CD4-positive, alpha-beta T cell treated with Interferon alpha-2 for 1 hour (primary cell): ENCODE data around the gene GPATCH8.
"Not testable (repeated sequence)": the region's sequence is repeated elsewhere in the genome, so short reads cannot be mapped to it uniquely, and the experiment has no call there.

ENCODE experiments used
- DNase-seq, 2 donors: peaks; one replicate each; pipeline ENCODE4 v3.0.0-alpha.2; 2020 to 2022

Gene GPATCH8

DNA sequence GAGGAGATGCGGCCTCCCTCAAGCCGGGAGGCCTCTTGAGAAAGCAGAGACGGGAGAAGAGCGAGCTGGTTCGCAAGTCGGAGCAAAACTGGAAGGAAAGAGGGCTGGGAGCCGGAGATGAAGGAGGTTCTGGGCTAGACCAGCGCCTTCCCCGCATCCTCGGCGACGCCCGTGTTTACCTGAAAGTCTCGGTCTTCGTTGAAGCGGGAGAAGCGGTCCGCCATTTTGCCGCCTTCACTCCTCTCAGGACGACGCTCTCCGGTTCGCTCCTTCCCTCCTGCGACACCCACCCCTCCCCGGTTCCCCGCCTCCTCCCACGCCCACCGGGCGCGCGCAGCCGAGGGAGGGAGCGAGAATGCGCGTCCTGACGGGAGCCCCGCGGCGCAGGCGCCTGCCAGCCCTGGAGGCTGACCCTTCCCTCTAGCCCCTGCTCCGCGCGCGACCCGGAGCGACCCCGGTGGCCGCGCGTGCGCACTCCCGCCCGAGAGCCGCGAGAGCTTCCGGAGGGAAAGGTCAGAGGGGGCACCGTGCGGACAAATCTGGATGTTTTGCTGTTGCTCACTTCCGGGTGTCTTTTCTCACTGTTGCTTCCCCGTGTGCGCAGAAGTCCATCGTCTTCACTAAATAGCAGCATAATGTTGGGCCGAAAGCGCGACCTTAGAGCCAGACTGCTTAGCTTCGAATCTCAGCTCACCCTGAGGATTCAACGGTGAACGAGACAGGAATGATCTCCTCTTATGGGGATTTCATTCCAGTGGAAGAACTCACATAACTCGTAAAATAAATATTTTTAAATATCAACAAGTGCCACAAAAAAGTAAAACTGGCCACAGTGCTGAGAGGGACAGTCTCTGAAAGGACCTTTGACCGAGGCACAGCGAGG lies at the start of gene GPATCH8:
Gene GPATCH8, minus strand, starts transcription at position 260 of the 883 bp plus-strand sequence. Its CDS starts 36 bp downstream, at position 224.
- DNase-seq = peak; percentile 96 to 97

DNA sequence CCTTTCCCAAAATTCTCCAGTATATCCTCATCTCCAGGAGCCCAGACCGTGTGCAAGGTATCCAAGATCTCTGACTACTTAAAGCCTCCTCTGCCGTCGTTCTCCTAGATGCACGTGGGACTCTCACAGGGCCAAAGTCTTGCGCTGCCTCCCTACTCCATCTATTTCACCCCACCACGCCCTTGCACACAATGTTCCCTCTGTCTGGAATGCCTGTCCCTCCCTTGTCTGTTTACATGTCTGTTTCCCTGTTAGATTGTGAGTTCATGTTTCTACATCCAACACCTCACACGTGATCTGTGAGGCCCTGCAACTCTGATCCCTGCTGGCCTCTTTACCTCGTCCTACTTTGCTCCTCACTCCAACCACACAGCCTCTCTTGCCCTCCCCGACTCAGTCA lies 49.2 kb upstream of the GPATCH8 start:
- DNase-seq = no peak

DNA sequence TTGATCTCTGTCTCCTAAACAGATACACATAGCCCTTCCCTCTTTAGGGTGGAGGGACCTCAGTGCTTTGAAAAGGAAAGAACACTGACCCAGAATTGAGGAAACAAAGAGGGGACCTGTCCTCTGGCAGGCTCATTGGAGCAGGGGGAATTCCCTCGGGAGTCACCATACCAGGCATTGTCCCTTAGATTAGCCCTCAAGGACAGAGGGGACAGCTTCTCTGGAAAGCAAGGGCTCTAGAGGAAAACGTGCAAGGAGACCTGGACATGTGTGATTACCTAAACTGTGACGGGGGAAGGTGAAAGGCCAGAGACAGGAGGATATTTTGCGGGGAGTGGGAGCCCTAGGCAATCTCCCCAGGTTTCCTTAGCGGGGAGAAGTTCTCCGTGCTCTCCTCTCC lies 46.5 kb upstream of the GPATCH8 start:
- DNase-seq = no peak

DNA sequence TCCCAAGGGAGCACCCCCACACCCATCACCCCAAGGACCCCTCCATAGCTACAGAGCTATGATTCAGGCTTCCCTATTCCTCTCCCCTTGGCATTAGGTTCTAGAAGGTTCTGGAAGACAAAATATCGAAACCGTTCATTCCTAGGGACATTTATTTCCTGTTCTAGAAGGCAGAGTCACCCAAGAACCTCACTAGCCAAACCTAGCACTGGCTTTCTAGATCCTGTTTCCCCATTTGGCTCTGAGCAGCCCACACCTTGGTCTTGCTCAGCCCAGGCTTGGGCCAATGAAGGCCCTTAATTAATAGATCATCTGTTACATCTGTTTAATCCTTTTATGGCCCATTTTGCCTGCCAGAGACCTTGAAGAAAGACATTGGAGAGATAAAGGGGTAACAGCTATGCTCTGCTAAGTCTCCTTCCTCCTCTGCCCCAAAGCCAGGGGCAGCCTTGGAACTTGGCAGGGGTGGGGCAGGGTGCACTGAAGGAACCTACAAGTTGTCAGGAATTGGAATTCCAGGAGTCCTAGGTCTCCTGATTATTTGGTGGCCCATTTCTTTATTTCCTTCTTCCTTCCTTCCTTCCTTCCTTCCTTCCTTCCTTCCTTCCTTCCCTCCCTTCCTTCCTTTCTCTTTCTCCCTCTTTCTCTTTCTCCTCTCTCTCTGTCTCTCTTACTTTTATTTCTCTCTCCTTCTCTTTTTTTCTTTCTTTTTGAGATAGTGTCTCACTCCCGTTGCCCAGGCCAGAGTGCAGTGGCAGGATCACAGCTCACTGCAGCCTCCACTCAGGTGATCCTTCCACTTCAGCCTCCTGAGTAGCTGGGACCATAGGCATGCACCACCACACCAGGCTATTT lies 45.4 kb upstream of the GPATCH8 start:
- no peak for DNase-seq

DNA sequence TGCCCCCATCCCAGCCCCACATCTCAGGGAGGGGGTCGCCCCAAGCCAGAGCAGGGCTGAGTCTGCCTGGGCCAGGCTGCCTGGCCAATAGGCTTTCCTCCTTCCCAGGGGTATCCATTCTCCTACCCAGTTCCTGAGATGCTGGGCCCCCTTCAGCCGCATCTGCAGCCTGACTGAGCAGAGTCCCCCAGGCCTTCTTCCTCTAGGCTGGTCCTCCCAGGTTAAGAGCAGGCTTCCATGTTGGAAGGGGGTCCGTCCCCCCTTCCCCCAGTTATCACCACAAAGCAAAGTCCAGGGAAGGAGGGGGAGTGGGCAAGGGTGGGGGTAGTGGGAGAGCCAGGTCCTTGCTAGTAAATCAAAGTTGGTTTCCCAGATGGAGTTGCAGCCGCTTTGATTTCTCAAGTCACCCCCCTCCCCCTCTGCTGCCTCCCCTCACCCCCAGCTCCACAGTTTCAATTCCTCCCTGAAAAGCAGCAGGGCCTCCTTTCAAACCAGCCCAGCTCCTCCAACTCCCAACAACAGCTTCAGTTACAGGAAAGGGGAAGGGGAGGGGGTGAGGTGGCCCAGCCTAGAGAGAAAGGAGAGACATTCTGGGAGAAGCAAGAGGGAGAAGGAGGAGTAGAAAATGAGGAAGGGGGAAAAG lies 44.5 kb upstream of the GPATCH8 start:
- peak in 1 of 2 donors; percentile 41 for DNase-seq

DNA sequence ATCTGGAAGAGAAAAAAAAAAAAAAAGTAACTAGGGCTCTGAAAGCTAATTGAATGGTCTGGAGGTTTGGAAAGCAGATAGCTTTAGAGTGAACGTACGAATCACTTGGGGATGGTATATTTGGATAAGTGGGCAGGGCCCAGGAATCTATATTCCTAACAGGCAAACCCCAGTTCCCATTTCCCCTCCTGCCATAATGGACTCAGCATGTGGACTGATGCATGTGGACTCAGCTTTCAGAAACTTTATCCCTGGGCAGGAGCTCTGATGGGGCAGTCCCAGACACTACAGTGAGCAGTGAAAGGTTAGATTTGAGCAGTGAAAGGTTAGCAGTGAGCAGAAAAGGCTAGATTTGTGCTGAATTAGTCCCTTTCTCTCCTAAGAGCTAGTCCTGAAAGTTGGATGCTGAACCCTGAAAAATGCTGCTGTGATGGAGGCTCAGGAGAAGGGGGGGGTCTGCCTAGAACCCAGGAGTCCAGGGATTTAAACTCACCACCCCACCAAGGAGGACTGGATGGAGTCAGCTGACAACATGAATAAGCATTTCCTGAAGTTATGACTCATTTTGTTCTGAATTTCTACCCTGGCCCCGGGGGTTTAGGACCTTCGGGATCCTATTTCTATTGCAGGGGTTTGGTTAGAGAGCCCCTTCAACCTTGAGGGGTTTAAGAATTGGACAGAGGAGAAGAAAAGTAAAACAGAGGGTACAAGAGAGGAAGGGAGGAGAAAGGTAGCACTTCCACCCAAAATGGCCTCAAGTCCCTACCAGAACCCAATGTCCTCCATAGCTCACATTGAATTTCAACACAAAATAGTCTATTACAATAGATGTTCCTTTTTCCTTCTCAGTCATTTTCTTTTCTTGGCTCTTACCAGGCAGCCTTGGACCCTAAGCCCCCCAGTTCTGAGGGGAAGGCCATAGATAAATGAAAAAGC lies 43.7 kb upstream of the GPATCH8 start:
- no peak for DNase-seq

DNA sequence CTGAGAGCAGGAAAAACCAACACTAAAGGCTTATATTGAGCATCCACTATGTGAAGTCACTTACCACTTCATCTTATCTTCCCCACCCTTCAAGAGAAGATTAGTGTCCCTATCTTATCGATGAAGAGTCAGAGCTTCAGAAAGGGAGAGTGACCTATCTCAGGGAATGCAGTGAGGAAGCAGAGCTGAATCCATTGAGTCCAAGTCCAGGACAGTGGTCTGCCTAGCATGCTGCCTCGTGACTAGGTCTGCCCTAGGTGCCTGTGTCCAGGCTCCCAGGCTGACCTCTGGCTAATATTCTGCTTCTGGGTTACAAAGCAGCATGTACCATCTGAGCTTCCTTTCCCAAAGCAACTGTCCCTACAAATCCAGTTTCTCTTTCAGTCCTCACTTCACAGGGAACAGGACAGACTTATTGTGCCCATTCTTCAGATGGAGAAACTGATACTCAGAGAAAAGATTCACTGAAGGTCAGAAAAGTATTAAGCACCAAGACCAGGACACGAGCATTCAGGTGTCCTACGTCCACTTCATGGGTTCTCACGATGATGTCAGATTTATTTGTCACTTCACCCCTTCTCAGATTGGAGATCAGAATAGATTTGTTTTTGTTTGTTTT lies 40.8 kb upstream of the GPATCH8 start:
- no peak for DNase-seq

DNA sequence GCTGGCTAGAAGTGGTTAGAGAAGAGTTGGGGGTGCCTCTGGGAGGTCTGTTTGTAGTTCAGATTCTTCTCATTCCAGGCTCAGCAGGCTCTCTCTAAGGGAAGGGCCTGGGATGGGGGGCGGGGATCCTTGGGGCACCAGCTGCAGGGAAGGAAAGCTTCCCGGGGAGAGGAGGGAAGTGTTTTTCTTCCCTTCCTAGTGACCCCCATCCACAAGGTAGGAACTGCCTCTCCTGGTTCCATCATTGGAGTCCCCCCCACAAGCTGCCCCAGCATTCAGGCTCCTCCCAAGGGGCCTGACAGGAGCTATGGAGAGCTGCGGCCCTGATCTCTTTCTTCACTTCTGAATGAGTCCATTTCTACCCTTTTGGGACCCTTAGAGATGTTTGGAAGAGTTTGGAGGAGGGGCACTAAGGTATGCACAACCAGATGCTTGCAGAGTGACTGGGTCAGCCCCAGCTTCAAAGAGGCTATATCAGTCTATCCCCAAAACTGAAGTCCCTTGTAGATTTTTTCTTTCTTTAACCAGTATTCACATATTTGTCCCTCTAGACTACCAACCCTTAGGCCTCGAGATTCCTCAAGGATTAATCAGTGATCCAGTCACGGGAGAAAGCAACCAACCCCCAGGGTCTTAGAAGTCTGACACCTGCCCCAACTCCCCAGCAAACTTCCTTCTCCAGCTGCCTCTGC lies 40.2 kb upstream of the GPATCH8 start:
- no peak for DNase-seq

DNA sequence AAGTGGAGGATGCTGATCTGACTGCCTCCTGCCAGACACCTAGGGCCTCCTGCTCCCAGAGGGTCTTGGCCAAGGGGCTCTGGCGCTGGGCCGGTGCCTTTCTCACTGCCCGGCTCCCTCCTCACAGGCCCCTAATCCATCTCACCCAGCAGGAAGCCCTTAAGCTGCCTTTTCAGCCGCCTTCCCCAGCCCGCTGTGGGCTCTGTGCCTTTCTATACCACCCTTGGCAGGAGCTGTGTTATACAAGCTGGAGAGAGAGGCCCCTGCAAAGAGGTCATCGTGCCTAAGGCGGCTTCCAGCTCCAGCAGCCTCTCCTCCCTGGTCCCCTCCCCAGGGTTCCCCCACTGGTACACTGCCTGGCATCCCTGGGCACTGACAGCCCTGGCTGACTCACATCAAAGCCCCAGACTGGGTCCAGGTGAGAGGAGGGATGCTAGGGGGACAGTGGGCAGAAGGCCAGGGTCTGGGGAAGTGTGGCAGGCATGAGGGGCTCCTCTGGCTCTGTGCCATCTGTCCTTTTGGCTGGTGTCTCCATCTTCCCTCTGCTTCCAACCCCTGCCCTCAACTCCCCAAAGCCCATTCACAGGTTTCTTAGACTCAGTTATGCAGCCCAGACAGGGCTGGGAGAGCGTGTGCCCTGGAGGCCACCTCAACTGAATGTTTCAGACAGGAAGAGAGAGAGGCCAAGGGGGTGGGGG lies 38.8 kb upstream of the GPATCH8 start:
- no peak for DNase-seq

DNA sequence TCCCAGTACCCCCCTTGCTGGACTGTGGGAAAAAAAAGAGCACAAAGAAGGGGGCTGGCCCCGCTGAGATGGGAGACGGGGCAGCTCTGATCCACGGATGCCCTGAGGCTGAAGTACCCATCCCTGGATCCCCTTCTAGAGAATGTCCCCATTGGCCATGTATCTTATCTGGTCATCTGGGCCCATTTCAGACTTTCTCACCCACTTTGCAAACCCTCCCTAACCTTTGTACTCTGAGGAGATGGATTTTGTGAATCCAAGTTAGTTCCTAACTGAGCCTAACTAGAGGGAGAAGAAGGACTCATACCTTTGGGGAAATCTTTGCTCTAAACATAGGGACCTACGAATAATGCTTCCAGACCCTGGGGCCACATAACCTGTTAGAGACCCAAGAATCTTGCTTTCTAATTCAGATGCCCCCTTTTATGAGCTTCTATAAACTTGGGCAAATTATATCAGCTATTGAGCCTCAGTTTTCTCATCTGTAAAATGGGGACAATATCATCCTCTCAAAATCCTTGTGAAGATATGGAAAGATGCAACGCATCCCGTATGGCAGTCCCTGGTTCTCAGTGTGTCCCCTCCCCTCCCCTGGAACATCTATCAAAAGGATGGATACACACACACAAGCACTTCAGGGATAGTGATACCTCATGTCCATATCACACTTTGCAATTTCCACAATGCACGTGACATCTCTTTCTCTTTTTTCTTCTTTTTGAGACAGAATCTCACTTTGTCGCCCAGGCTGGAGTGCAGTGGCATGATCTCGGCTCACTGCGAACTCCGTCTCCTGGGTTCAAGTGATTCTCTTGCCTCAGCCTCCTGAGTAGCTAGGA lies 37.3 kb upstream of the GPATCH8 start:
- DNase-seq = no peak

DNA sequence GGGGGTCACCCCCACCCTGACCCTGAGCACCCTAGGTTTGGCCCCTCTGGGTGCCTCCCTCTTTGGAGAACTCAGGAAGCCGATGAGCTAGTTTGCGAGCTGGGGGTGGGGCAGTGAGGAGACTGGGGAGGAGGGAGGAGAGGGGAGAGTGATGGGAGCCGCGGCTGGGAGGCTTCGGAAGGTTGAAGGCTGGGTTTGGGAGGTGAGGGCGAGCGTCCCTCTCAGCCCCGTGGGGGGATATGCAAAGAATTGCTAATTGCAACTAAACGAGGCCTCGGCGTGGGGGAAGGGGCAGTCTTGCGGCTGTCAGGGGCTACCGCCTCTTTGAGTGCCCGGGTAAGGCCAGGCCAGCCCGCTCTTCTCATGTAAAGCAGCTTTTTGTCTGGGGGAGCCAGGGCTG lies 36.5 kb upstream of the GPATCH8 start:
- DNase-seq = no peak

DNA sequence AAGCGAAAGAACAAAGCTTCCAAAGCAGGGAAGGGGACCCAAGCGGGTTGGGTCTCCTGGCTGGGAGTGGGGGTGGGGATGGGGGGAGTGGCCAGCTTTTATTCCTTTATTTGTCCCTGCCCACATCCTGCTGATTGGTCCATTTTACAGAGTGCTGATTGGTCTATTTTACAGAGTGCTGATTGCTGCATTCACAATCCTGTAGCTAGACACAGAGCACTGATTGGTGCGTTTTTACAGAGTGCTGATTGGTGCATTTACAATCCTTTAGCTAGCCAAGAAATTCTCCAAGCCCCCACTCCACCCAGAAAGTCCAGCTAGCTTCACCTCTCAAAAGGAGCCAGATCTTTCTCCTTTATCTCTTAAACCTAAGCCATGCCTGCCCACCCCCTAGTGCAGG lies 34.7 kb upstream of the GPATCH8 start:
- DNase-seq = not testable (repeated sequence)

DNA sequence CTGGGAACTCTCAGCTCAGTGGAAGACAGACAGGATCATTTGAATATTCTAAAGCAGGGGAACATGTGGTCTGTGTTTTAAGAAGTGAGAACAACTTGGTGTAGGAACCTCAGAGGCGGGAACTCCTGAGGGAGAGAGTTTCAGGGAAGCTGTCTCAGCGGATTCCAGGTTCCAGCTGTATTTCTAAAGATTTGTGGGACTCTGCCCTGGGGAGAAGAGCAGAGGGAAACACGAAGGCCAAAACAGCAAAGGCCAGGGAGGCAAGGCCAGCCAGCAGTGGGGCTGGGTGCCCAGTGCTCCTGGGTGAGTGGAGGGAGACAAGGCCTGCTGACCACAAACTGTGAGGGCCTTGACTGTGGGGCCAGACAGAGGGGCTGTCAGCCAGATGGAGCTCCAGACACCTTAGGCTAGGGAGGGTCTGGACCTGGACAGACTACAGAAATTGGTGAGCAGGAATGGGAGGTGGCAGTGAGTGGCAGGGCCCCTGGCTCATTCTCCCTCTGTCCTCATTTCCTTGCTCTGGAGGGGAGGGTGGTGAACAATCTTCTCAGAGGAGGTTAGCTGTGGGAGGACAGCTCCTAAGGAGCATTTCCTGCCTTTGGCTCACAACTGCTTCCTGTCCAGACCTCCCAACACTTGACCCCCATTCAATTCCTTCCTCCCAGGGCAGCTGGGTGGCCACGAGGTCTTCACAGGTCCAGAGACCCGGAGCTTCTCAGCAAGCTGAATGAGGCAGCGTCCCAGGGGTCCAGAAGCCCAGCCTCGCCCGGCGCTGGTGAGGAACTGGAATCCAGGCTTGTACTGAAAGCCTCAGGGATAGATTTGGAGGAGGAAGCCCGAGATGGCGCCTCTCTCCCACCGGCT lies 33.1 kb upstream of the GPATCH8 start:
- DNase-seq = no peak

DNA sequence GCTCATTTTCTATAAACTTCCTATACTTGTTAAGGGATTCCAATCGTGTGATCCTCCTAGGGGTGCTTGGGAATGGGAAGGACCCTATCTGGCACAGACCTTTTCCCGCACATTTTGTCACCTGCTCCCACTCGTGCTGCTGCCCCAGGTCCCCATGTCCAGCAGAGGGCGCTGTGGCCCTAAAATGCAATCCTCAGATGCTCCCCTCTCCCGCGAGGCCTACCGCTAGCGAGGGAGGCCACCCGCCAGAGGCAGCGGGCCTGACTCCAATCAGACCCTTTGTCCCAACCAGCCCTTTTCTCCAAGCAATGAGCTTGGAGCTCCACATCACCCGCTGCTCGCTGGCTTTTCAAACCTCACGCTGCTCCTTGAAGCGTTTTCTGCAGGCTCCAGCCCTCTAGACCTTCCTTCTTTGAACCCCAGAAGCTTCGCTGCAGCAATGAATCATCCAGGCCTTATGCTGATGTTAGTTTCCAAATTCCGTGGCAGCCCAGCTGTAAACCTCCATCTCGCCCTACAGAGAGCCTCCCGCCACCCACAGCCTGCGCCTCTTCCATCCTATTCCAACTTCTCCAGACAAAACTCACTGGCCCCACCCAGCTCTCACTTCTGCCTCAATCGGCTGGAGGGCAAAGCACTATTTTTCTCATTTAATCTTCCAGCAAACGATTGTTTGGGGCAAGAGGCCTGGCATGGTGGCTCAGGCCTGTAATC lies 30.5 kb upstream of the GPATCH8 start:
- DNase-seq = peak; percentile 79 to 82

DNA sequence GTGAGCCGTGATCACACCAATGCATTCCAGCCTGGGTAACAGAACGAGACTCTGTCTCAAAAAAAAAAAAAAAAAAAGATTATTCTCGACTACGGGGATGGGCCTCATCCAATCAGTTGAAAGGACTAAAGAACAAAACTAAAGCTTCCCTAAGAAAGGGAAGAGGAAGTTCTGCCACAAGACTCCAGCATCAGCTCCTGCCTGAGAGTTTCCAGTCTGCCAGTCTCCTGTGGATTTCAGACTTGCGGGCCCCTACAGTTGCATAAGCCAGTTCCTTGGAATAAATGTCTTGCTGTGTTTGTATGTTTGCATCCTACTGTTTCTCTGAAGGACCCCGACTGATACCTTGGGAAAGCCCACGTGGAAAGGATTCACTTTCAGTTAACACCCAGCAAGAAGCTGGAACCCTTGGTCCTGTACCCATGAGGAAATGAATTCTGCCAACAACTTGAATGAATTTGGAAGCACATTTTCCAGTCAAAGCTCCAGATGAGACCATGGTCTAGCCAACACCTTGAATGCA lies 27.8 kb upstream of the GPATCH8 start:
- no peak for DNase-seq

DNA sequence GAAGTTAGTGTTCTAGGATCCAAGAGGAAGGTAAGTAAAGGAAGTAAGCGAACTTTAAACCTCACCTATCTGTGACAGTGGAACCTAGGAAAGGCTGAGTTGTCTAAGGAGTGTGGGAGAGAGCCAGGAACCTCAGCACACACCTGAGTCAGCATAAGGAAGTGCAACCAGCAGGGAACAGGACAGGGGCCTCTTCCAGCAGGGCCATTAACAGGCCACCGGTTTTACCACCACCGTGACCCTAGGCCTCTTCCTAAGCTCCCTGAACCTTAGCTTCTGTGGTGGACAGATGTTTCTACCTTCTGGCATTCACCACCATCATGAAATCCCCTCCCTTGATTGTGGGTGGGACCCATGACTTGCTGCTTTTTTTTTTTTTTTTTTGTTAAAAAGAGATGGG lies 26.7 kb upstream of the GPATCH8 start:
- no peak for DNase-seq

DNA sequence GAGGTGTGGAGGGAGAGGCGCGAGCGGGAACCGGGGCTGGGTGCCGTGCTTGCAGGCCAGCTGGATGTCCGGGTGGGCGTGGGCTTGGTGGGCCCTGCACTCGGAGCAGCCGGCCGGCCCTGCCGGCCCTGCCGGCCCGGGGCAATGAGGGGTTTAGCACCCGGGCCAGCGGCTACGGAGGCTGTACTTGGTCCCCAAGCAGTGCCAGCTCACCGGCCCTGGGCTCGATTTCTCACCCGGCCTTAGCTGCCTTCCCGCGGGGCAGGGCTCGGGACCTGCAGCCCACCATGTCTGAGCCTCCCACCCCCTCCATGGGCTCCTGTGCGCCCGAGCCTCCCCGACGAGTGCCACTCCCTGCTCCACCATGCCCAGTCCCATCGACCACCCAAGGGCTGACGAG lies 24.7 kb upstream of the GPATCH8 start:
- no peak for DNase-seq

DNA sequence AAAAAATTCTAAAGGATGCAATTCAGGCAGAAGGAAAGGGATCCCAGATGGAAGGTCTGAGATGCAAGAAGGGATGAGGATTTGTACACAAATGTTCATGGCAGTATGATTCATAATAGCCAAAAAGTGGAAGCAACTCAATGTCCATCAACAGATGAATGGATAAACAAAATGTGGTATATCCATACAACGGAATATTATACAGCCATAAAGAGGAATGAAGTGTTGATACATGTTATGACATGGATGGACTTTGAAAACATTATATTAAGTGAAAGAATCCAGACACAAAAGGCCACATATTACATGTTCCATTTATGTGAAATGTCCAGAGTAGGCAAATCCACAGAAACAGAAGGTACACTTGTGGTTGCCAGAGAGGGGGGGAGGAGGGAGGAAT lies 23.9 kb upstream of the GPATCH8 start:
- DNase-seq = no peak
